Ishikawa (cell line): ENCODE measurements around the gene KRT79.

Experiments
- CEBPB ChIP-seq: IDR thresholded peaks from 2 replicates; pipeline ENCODE4 v1.6.1; 2012
- EGR1 ChIP-seq: IDR thresholded peaks from 2 replicates; pipeline ENCODE4 v1.6.1; 2012
- EP300 ChIP-seq: IDR thresholded peaks from 2 replicates; pipeline ENCODE4 v1.6.1; 2012; ENCODE audit warnings: borderline replicate concordance
- RAD21 ChIP-seq: IDR thresholded peaks from 2 replicates; pipeline ENCODE4 v1.6.1; 2012; ENCODE audit warnings: low read depth
- TAF1 ChIP-seq: IDR thresholded peaks from 2 replicates; pipeline ENCODE4 v1.6.1; 2012; ENCODE audit warnings: low read depth, mild to moderate bottlenecking
- TCF12 ChIP-seq: IDR thresholded peaks from 2 replicates; pipeline ENCODE4 v1.6.1; 2012; ENCODE audit warnings: low read depth
- TEAD4 ChIP-seq: IDR thresholded peaks from 2 replicates; pipeline ENCODE4 v1.6.1; 2012
- YY1 ChIP-seq: IDR thresholded peaks from 2 replicates; pipeline ENCODE4 v1.6.1; 2012; ENCODE audit warnings: low read depth
- ZBTB7A ChIP-seq: IDR thresholded peaks from 2 replicates; pipeline ENCODE4 v1.6.1; 2012; ENCODE audit warnings: low read depth
- TF ChIP-seq, protein P1 (sequence below): IDR thresholded peaks from 2 replicates; pipeline ENCODE4 v1.6.1; 2012; ENCODE audit warnings: low read depth, mild to moderate bottlenecking
- TF ChIP-seq, protein P2 (sequence below): IDR thresholded peaks from 2 replicates; pipeline ENCODE4 v1.6.1; 2012

DNA sequence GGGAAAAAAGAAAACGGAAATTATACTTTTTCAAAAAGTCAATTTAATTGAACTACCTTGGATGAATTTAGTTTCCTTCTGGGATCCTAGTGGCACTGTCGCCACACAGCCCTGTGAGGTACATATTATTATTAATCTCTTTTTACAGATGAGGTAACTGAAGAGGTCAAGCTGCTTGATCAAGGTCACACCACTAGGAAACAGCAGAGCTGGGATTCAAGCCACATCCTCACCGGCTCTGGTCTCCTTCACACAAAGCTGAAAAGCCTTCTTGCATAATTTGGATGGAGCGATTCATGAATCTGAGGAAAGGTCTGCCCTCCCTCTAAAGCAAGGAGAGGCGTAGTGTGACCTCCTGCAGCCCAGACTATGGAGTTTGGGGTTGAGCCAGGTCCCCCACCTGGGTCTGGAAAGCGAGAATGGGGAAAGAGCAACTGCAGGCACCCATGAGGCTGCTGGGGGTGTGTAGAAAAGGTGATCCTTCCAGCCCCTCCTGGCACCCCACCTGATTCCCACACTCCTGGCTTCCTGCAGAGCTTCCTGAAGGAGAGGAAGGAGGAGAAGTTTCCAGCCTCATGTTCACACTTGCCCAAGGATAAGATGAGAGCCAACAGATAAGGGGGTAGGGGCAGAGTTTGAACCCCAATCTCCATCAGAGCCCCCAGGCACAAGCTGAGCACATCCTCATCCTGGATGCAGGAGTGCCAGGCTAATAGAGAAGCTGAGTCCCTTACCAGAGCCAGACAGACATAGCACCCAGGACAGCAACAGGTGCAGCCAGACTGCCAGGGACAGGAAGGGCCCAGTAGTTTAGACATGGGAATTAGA, 3.9 kb upstream of the KRT79 start:
- TF ChIP-seq TCF12: no peak
- no peak for TF ChIP-seq RAD21
- no peak for TF ChIP-seq CEBPB
- TF ChIP-seq ZBTB7A: no peak
- TF ChIP-seq, protein P1, sequence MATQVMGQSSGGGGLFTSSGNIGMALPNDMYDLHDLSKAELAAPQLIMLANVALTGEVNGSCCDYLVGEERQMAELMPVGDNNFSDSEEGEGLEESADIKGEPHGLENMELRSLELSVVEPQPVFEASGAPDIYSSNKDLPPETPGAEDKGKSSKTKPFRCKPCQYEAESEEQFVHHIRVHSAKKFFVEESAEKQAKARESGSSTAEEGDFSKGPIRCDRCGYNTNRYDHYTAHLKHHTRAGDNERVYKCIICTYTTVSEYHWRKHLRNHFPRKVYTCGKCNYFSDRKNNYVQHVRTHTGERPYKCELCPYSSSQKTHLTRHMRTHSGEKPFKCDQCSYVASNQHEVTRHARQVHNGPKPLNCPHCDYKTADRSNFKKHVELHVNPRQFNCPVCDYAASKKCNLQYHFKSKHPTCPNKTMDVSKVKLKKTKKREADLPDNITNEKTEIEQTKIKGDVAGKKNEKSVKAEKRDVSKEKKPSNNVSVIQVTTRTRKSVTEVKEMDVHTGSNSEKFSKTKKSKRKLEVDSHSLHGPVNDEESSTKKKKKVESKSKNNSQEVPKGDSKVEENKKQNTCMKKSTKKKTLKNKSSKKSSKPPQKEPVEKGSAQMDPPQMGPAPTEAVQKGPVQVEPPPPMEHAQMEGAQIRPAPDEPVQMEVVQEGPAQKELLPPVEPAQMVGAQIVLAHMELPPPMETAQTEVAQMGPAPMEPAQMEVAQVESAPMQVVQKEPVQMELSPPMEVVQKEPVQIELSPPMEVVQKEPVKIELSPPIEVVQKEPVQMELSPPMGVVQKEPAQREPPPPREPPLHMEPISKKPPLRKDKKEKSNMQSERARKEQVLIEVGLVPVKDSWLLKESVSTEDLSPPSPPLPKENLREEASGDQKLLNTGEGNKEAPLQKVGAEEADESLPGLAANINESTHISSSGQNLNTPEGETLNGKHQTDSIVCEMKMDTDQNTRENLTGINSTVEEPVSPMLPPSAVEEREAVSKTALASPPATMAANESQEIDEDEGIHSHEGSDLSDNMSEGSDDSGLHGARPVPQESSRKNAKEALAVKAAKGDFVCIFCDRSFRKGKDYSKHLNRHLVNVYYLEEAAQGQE: peak; percentile 63
- no peak for TF ChIP-seq TAF1
- no peak for TF ChIP-seq EP300
- TF ChIP-seq EGR1: no peak
- TF ChIP-seq, protein P2, sequence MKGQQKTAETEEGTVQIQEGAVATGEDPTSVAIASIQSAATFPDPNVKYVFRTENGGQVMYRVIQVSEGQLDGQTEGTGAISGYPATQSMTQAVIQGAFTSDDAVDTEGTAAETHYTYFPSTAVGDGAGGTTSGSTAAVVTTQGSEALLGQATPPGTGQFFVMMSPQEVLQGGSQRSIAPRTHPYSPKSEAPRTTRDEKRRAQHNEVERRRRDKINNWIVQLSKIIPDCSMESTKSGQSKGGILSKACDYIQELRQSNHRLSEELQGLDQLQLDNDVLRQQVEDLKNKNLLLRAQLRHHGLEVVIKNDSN: no peak
- TF ChIP-seq TEAD4: no peak
- no peak for TF ChIP-seq YY1
